Measurements from ENCODE around the gene DOCK2.

DOCK2 gene

GRCh38 chr5:169828385-169828784 is 191.3 kb downstream of the DOCK2 start:
- POLR2A ChIA-PET = no interaction called here
- no peaks in the 10 kb centered on the region for H3K4me1 ChIP-seq (ENCODE audit: control insufficient read depth, insufficient read depth, low read length)
- CTCF ChIA-PET = interaction anchor here (0.7 kb wide), 1 partner anchor 152 kb away, joined by 3 read pairs; the partner anchor contains the start of gene INSYN2B

More at GRCh38 chr5:169828385-169828784, 191.3 kb downstream of the DOCK2 start:
- Histone ChIP-seq H3K36me3 (ENCODE audit: control insufficient read depth in 2 of 2, insufficient read depth in 1 of 2, low read length in 2 of 2) (no peaks in the 10 kb centered on the region), H3K4me3 (ENCODE audit: low read depth, low read length) (no peak overlapping the region), H3K9me3 (ENCODE audit: control insufficient read depth, insufficient read depth, low read depth, low read length) (no peaks in the 10 kb centered on the region), H3K27ac (ENCODE audit: extremely low read depth, low read depth, low read length) (no peak overlapping the region)
- TF ChIP-seq PATZ1 (tag by site-specific recombination; IDR thresholded peaks at IDR 0.05) (no peak), SCRT1 (tag by site-specific recombination; IDR thresholded peaks at IDR 0.05; ENCODE audit: borderline replicate concordance) (no peak), ZNF26 (tag by site-specific recombination; IDR thresholded peaks at IDR 0.05) (no peak), ZNF76 (tag by site-specific recombination; IDR thresholded peaks at IDR 0.05; ENCODE audit: borderline replicate concordance, low read depth) (no peak), TCF7L2 (IDR thresholded peaks at IDR 0.05; ENCODE audit: borderline replicate concordance, low read depth, low read length) (no peak), FEZF1 (tag by site-specific recombination; IDR thresholded peaks at IDR 0.05) (no peak), ZFP69B (tag by site-specific recombination; IDR thresholded peaks at IDR 0.05) (no peak), GLI2 (tag by site-specific recombination; IDR thresholded peaks at IDR 0.05; ENCODE audit: borderline replicate concordance, low read depth) (no peak), KLF10 (tag by site-specific recombination; IDR thresholded peaks at IDR 0.05) (no peak), ZNF600 (tag by site-specific recombination; IDR thresholded peaks at IDR 0.05) (no peak), ZNF391 (tag by site-specific recombination; IDR thresholded peaks at IDR 0.05; ENCODE audit: borderline replicate concordance, low read depth) (no peak), ZNF112 (tag by site-specific recombination; IDR thresholded peaks at IDR 0.05) (no peak), ZNF521 (tag by site-specific recombination; IDR thresholded peaks at IDR 0.05) (no peak), ZBTB8A (tag by site-specific recombination; IDR thresholded peaks at IDR 0.05) (no peak)
- TF ChIP-seq, protein P1, sequence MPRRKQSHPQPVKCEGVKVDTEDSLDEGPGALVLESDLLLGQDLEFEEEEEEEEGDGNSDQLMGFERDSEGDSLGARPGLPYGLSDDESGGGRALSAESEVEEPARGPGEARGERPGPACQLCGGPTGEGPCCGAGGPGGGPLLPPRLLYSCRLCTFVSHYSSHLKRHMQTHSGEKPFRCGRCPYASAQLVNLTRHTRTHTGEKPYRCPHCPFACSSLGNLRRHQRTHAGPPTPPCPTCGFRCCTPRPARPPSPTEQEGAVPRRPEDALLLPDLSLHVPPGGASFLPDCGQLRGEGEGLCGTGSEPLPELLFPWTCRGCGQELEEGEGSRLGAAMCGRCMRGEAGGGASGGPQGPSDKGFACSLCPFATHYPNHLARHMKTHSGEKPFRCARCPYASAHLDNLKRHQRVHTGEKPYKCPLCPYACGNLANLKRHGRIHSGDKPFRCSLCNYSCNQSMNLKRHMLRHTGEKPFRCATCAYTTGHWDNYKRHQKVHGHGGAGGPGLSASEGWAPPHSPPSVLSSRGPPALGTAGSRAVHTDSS (tag by site-specific recombination; IDR thresholded peaks at IDR 0.05) = no peak
- TF ChIP-seq, protein P2, sequence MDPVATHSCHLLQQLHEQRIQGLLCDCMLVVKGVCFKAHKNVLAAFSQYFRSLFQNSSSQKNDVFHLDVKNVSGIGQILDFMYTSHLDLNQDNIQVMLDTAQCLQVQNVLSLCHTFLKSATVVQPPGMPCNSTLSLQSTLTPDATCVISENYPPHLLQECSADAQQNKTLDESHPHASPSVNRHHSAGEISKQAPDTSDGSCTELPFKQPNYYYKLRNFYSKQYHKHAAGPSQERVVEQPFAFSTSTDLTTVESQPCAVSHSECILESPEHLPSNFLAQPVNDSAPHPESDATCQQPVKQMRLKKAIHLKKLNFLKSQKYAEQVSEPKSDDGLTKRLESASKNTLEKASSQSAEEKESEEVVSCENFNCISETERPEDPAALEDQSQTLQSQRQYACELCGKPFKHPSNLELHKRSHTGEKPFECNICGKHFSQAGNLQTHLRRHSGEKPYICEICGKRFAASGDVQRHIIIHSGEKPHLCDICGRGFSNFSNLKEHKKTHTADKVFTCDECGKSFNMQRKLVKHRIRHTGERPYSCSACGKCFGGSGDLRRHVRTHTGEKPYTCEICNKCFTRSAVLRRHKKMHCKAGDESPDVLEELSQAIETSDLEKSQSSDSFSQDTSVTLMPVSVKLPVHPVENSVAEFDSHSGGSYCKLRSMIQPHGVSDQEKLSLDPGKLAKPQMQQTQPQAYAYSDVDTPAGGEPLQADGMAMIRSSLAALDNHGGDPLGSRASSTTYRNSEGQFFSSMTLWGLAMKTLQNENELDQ (tag by site-specific recombination; IDR thresholded peaks at IDR 0.05; ENCODE audit: low read depth) = no peak
- TF ChIP-seq, protein P3, sequence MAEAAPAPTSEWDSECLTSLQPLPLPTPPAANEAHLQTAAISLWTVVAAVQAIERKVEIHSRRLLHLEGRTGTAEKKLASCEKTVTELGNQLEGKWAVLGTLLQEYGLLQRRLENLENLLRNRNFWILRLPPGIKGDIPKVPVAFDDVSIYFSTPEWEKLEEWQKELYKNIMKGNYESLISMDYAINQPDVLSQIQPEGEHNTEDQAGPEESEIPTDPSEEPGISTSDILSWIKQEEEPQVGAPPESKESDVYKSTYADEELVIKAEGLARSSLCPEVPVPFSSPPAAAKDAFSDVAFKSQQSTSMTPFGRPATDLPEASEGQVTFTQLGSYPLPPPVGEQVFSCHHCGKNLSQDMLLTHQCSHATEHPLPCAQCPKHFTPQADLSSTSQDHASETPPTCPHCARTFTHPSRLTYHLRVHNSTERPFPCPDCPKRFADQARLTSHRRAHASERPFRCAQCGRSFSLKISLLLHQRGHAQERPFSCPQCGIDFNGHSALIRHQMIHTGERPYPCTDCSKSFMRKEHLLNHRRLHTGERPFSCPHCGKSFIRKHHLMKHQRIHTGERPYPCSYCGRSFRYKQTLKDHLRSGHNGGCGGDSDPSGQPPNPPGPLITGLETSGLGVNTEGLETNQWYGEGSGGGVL (tag by site-specific recombination; IDR thresholded peaks at IDR 0.05) = no peak
- TF ChIP-seq, protein P4, sequence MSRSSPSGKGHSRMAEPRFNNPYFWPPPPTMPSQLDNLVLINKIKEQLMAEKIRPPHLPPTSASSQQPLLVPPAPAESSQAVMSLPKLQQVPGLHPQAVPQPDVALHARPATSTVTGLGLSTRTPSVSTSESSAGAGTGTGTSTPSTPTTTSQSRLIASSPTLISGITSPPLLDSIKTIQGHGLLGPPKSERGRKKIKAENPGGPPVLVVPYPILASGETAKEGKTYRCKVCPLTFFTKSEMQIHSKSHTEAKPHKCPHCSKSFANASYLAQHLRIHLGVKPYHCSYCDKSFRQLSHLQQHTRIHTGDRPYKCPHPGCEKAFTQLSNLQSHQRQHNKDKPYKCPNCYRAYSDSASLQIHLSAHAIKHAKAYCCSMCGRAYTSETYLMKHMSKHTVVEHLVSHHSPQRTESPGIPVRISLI (tag by site-specific recombination; IDR thresholded peaks at IDR 0.05) = no peak
- TF ChIP-seq, protein P5, sequence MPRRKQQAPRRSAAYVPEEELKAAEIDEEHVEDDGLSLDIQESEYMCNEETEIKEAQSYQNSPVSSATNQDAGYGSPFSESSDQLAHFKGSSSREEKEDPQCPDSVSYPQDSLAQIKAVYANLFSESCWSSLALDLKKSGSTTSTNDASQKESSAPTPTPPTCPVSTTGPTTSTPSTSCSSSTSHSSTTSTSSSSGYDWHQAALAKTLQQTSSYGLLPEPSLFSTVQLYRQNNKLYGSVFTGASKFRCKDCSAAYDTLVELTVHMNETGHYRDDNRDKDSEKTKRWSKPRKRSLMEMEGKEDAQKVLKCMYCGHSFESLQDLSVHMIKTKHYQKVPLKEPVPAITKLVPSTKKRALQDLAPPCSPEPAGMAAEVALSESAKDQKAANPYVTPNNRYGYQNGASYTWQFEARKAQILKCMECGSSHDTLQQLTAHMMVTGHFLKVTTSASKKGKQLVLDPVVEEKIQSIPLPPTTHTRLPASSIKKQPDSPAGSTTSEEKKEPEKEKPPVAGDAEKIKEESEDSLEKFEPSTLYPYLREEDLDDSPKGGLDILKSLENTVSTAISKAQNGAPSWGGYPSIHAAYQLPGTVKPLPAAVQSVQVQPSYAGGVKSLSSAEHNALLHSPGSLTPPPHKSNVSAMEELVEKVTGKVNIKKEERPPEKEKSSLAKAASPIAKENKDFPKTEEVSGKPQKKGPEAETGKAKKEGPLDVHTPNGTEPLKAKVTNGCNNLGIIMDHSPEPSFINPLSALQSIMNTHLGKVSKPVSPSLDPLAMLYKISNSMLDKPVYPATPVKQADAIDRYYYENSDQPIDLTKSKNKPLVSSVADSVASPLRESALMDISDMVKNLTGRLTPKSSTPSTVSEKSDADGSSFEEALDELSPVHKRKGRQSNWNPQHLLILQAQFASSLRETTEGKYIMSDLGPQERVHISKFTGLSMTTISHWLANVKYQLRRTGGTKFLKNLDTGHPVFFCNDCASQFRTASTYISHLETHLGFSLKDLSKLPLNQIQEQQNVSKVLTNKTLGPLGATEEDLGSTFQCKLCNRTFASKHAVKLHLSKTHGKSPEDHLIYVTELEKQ (tag by site-specific recombination; IDR thresholded peaks at IDR 0.05; ENCODE audit: borderline replicate concordance) = no peak

Measured in HEK293 (cell line).